ENCODE results near the gene VSTM1. TPM values are rescaled to one million over a fixed set of nuclear protein-coding genes. Genes with fewer than 3 reads are reported as not detected.

The VSTM1 gene
- total and polyA plus RNA-seq, 2 of the 8 experiments (the other 6 are each of a cell fraction or from before 2014, with no cell fraction given), result 0.12 to 0.65 TPM

- CTCF ChIA-PET (ENCODE audit: partially characterized antibody), result interaction anchor here (0.6 to 6.2 kb wide), 45 partner anchors 9 to 256 kb away, joined by 3 to 36 read pairs (median 5); no protein-coding TSS in a partner anchor
These were observed 33.7 kb downstream of the VSTM1 start for GRCh38 chr19:54029930-54030490.

More at GRCh38 chr19:54029930-54030490, 33.7 kb downstream of the VSTM1 start:
- WGBS, 2 experiments (ENCODE audit: extremely low coverage in 1 of 2, insufficient coverage in 1 of 2, insufficient read length in 1 of 2, insufficient replicate concordance in 2 of 2, low coverage in 1 of 2, low lambda C conversion rate in 2 of 2, missing lambda C conversion rate in 1 of 2), result 43% methylated on average over 9 of the region's 9 CpGs; no CpG with 5 or more reads in 1 of the 2 experiments
- H4K5ac ChIP-seq (ENCODE audit: insufficient read length, low read depth, low read length), result no peak overlapping the region
- H3K9ac ChIP-seq (replicated peaks in 1 of 4; ENCODE audit: extremely low read depth in 1 of 4, low read depth in 3 of 4, low read length in 3 of 4), result no peak overlapping the region
- no peaks in the 10 kb centered on the region for H4K20me1 ChIP-seq (replicated peaks in 1 of 2; ENCODE audit: control insufficient read depth in 1 of 2, insufficient read depth in 2 of 2, low read length in 2 of 2)
- peaks cover 2 to 8% (median 4%) of the 10 kb centered on the region in 4 experiments; a peak in 6 of 7 replicates for H3K4me1 ChIP-seq (replicated peaks in 1 of 4; ENCODE audit: control insufficient read depth in 3 of 4, insufficient read depth in 4 of 4, low read length in 3 of 4)
- no peak overlapping the region for H4K8ac ChIP-seq (ENCODE audit: extremely low read depth, insufficient read depth, low read length)
- no peak overlapping the region for H2AK5ac ChIP-seq (ENCODE audit: low read depth, low read length)
- no peak overlapping the region for H3K56ac ChIP-seq (replicated peaks; ENCODE audit: insufficient read length, low read depth, low read length)
- H3K36me3 ChIP-seq (ENCODE audit: control insufficient read depth in 2 of 4, insufficient read depth in 4 of 4, low read length in 3 of 4), result no peaks in the 10 kb centered on the region
- H2AFZ ChIP-seq (ENCODE audit: low read length), result no peak overlapping the region
- H3K14ac ChIP-seq (ENCODE audit: insufficient read length), result no peak overlapping the region
- H3K27ac ChIP-seq (ENCODE audit: low read depth, low read length), result no peak overlapping the region
- H2BK20ac ChIP-seq (ENCODE audit: low read length), result 0 out of 2 replicates have a peak overlapping the region, but pooled peaks have one; percentile 86
- no peaks in the 10 kb centered on the region for H3K79me2 ChIP-seq (ENCODE audit: control insufficient read depth in 1 of 2, insufficient read depth in 2 of 2, low read length in 2 of 2)
- H3K9me3 ChIP-seq (ENCODE audit: insufficient read depth in 2 of 2, low read depth in 1 of 2, low read length in 1 of 2), result no peaks in the 10 kb centered on the region
- H3K4ac ChIP-seq (replicated peaks; ENCODE audit: insufficient read length, low read depth, low read length), result no peak overlapping the region
- H2BK12ac ChIP-seq (ENCODE audit: low read depth, low read length), result no peak overlapping the region
- H3K27me3 ChIP-seq (replicated peaks in 1 of 4; ENCODE audit: control insufficient read depth in 3 of 4, extremely low read depth in 1 of 4, insufficient read depth in 3 of 4, low read length in 3 of 4), result no peaks in the 10 kb centered on the region
- H3K4me3 ChIP-seq (ENCODE audit: extremely low read depth in 1 of 4, insufficient read depth in 2 of 4, low read depth in 3 of 4, low read length in 4 of 4), result no peak overlapping the region
- FAIRE-seq (peak; percentile 95), DNase-seq (ENCODE audit: low read depth in 1 of 2, low spot score in 2 of 2) (peak; percentile 50 to 86)
- POLR2A ChIA-PET (ENCODE audit: partially characterized antibody), result interaction anchor here (0.6 to 1.3 kb wide), 5 partner anchors 12 to 63 kb away, joined by 3 to 4 read pairs (median 4); no protein-coding TSS in a partner anchor
- no peaks in the 10 kb centered on the region for H3K79me1 ChIP-seq (ENCODE audit: low read depth, low read length)
- H3K18ac ChIP-seq (ENCODE audit: extremely low read depth, low read length), result no peak overlapping the region
- H2BK5ac ChIP-seq (ENCODE audit: low read depth, low read length), result no peak overlapping the region; the same call in 1 of the 2 replicates
- H2BK120ac ChIP-seq (replicated peaks; ENCODE audit: low read depth, low read length), result no peak overlapping the region
- H2BK15ac ChIP-seq (ENCODE audit: low read length), result no peak overlapping the region
- no peak overlapping the region for H3K23ac ChIP-seq (ENCODE audit: insufficient read length)
- TF ChIP-seq RFX5 (IDR thresholded peaks at IDR 0.05; ENCODE audit: borderline replicate concordance, low read depth, low read length) (no peak), CTCF (IDR thresholded peaks at IDR 0.05; ENCODE audit: control extremely low read depth in 1 of 3, insufficient read depth in 1 of 3, low read depth in 1 of 3, low read length in 3 of 3) (peak; percentile 43 to 79 (median 75)), RAD21 (IDR thresholded peaks at IDR 0.05 in 1 of 2, conservative IDR thresholded peaks at IDR 0.05 in 1 of 2; ENCODE audit: low read depth in 2 of 2, low read length in 2 of 2) (peak; percentile 82 to 85), SP1 (IDR thresholded peaks at IDR 0.05; ENCODE audit: low read depth, low read length) (0 out of 2 replicates have a peak, but pooled peaks have one; percentile 71)
- H4K91ac ChIP-seq (replicated peaks; ENCODE audit: insufficient read length, low read length), result peak overlapping the region; percentile 76
- no peak overlapping the region; a peak in 1 of 4 replicates for H3K4me2 ChIP-seq (ENCODE audit: insufficient read depth in 1 of 2, low read depth in 2 of 2, low read length in 2 of 2)
- no peaks in the 10 kb centered on the region for H3K23me2 ChIP-seq (ENCODE audit: low read depth, low read length)
